GM10847 (cell line): Measurements from ENCODE around the gene PUS1.

Experiments
- POLR2A ChIP-seq: IDR thresholded peaks from 2 replicates; pipeline ENCODE4 v1.6.1; 2011; ENCODE audit not compliant: insufficient read length; ENCODE audit errors: extremely low read depth

PUS1 gene

GRCh38 chr12:131920157-131920508, 8.9 kb upstream of the PUS1 start:
- no peak for TF ChIP-seq POLR2A

DNA sequence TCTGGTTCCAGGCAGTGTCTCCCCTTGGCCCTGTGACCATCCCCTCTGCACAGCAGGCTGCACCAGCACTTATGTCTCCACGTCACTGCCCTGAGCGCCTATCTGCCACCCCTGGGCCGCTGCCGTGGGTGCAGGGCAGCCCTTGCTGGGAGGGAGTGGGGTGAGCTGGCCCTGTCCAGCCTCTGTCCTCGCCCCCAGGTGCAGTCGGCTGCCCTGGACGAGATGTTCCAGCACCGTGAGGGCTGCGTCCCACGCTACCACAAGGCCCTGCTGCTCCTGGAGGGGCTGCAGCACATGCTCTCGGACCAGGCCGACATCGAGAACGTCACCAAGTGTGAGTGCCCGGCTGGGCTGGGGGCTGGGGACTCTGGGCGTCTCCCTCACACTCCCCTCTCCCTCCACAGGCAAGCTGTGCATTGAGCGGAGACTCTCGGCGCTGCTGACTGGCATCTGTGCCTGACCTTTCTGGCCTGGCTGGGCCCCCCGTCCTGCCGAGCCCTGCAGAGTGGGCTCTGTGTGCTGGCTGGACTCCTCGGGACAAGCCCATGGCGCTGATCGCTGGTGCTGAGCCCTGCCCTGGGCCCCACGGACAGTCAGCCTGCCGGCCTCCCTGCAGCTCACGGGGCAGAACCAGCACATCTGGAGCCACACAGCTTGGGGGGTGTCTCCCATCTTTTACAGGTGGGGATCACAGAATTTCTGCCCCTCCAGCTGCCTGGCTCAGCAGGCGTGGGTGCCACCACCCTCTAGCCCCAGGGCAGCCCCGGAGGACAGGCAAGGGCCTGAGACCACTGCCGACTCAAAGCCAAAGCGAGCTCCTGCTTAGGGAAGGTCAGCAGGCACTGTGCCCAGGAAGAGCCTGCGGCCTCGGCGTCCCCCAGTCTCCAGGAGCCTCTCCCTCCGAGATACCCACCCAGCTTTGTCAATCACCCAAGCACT, 7.9 kb upstream of the PUS1 start:
- TF ChIP-seq POLR2A = no peak

GRCh38 chr12:131921866-131922769, 7.0 kb upstream of the PUS1 start:
- TF ChIP-seq POLR2A = no peak

DNA sequence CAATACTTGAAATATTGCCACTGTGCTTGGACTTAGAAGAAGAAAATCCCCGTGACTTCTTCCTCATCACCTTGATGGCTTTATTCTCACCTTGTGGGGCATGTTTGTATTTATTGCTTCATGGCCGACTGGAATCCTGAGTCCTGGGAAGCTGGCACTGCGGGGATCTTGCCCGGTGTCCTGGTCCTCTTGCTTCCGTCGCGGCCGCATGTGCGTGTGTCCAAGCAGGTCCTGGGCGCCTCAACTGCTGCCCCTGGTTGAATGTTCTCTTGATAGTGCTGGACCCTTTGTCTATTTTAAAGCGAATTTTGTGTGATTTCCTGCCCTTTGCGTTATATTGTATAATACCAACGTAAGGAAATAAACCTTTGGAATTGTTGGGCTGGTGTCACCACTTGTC, 6.3 kb upstream of the PUS1 start:
- no peak for TF ChIP-seq POLR2A

DNA sequence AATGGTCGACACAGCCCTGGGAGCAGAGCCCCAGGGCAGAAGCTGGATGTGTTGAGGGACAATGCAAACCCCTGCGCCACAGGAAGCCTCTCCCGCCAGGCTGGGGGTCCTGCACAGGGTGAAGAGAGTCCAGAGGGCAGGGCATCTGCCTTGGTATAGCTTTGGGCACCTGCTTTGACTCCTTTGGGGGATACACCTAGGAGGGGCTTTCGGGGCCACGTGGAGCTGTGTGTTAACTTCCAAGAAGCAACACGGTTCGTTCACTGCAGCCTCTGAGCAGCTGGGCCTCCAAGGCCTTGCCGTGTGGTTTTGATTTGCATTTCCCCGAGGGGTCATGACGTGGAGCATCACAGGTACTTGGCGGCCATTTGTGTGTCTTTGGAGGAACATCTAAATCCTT, 5.8 kb upstream of the PUS1 start:
- TF ChIP-seq POLR2A = no peak

GRCh38 chr12:131927110-131928079, 1.7 kb upstream of the PUS1 start:
- TF ChIP-seq POLR2A = no peak

GRCh38 chr12:131928080-131928710, 881 bp upstream of the PUS1 start:
- TF ChIP-seq POLR2A = no peak

DNA sequence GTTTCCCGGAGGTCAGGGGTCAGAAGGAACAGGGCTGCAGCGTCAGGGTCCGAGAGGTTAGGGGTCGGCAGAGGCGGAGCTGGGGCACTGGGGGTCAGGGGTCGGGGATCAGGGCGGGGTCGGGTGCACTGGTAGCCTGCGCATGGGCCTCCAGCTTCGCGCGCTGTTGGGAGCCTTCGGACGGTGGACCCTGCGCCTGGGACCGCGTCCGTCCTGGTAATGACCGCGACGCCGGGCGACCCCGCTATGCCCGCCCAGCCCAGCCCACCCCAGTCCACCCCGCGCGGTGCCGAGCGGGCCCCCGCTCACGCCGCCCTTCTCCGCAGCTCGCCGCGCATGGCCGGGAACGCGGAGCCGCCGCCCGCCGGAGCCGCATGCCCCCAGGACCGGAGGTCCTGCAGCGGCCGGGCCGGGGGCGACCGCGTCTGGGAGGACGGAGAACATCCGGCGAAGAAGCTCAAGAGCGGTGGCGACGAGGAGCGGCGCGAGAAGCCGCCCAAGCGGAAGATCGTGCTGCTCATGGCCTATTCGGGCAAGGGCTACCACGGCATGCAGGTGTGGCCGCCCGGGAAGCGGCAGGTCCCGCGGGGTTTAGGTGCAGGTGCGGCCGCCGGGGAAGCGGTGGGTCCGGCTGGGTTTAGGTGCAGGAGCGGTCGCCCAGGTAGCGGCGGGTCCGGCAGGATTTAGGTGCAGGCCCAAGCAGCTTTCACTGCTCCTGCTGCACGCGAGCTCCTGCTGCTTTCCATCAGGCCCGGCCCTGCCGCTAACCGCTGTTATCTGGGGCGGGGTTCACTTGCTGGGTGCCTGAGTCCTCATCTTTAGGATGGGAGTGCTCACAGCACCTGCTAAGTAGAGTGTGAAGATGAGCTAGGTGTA, 743 bp downstream of the PUS1 start:
- no peak for TF ChIP-seq POLR2A

DNA sequence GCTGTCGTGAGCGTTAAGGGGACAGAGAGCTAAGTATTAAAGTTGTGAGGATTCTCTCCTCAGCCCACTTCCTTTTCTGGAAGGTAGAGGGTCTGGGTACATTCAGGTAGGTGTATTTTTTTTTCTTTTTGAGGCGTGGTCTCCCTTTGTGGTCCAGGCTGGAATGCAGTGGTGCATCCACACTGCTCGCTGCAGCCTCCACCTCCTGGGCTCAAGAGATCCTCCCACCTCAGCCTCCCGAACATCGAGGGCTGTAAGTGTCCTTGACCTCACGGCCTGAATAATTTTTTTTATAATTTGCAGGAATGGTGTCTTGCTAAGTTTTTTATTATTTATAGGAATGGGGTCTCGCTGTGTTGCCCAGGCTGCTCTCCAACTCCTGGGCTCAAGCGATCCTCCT, 1.4 kb downstream of the PUS1 start:
- no peak for TF ChIP-seq POLR2A

DNA sequence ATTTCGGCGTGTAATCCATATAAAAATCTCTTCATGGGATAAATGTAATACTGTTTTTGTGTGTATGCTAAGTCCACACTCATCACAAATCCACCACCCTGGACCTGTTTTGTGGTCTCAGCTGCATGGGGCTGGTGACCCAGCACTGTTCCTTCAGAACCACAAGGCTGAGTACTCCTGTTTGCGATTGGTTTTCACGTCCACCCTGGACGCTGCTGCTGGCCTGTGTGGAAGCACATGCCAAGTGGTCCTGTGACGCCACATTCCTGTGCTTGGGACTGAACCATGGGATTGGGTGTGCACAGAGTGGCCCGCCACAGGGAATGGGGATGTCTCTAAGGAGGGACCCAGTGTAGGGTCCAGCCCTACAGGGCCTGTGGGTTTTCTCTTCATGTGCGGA, 4.3 kb downstream of the PUS1 start:
- no peak for TF ChIP-seq POLR2A

GRCh38 chr12:131934535-131934934, 5.5 kb downstream of the PUS1 start:
- no peak for TF ChIP-seq POLR2A

GRCh38 chr12:131938082-131938481, 9.0 kb downstream of the PUS1 start:
- no peak for TF ChIP-seq POLR2A

- no peak for TF ChIP-seq POLR2A
These were observed 9.9 kb downstream of the PUS1 start for GRCh38 chr12:131939007-131939406.

- no peak for TF ChIP-seq POLR2A
These were observed 11.1 kb downstream of the PUS1 start for GRCh38 chr12:131940141-131940547.
